Measurements from ENCODE around the gene PEPD.
A peak's percentile ranks its signal among the peaks of the same experiment; 100 is the strongest.

PEPD gene

GRCh38 chr19:33441277-33441699 lies 80.3 kb downstream of the PEPD start:
- CTCF ChIA-PET, result interaction anchor here (1.6 to 3.5 kb wide), 2 partner anchors 9 to 11 kb away, joined by 6 to 14 read pairs; no protein-coding TSS in a partner anchor
- POLR2A ChIA-PET, result no interaction called here
- H3K4me3 ChIP-seq (ENCODE audit: low read depth, low read length), result no peak overlapping the region
- no peak for DNase-seq (ENCODE audit: low read depth, low spot score)
- TF ChIP-seq CTCF (IDR thresholded peaks at IDR 0.05; ENCODE audit: insufficient read depth, low read length, missing control alignments), result no peak

- CTCF ChIA-PET, result interaction anchor here (0.8 to 3.5 kb wide), 2 partner anchors 10 to 206 kb away, joined by 3 to 14 read pairs; no protein-coding TSS in a partner anchor
- POLR2A ChIA-PET, result no interaction called here
- no peak overlapping the region for H3K4me3 ChIP-seq (ENCODE audit: low read depth, low read length)
- no peak for TF ChIP-seq CTCF (IDR thresholded peaks at IDR 0.05; ENCODE audit: insufficient read depth, low read length, missing control alignments)
- no peak for DNase-seq (ENCODE audit: low read depth, low spot score)
Observed at GRCh38 chr19:33440682-33441081, 80.9 kb downstream of the PEPD start.

GRCh38 chr19:33440241-33440640 lies 81.3 kb downstream of the PEPD start:
- no peak overlapping the region for H3K4me3 ChIP-seq (ENCODE audit: low read depth, low read length)
- POLR2A ChIA-PET, result no interaction called here
- no peak for TF ChIP-seq CTCF (IDR thresholded peaks at IDR 0.05; ENCODE audit: insufficient read depth, low read length, missing control alignments)
- CTCF ChIA-PET, result interaction anchor here (0.8 to 3.5 kb wide), 5 partner anchors 10 to 331 kb away, joined by 3 to 14 read pairs (median 3); no protein-coding TSS in a partner anchor
- DNase-seq (ENCODE audit: low read depth, low spot score), result no peak

- no peak overlapping the region for H3K4me3 ChIP-seq (ENCODE audit: low read depth, low read length)
- ChIA-PET POLR2A (no interaction called here), CTCF (interaction anchor here (0.9 to 3.5 kb wide), 4 partner anchors 9 to 332 kb away, joined by 3 to 14 read pairs (median 4); no protein-coding TSS in a partner anchor)
- no peak for TF ChIP-seq CTCF (IDR thresholded peaks at IDR 0.05; ENCODE audit: insufficient read depth, low read length, missing control alignments)
- DNase-seq (ENCODE audit: low read depth, low spot score), result no peak
Observed at GRCh38 chr19:33438987-33439781, 82.4 kb downstream of the PEPD start.

- TF ChIP-seq CTCF (IDR thresholded peaks at IDR 0.05; ENCODE audit: insufficient read depth, low read length, missing control alignments), result peak; percentile 17
- POLR2A ChIA-PET, result interaction anchor here (0.5 kb wide), 1 partner anchor 1033 kb away, joined by 3 read pairs; the partner anchor contains the start of gene DPY19L3
- CTCF ChIA-PET, result interaction anchor here (3.5 kb wide), 1 partner anchor 8 kb away, joined by 14 read pairs; no protein-coding TSS in a partner anchor
- H3K4me3 ChIP-seq (ENCODE audit: low read depth, low read length), result no peak overlapping the region
- DNase-seq (ENCODE audit: low read depth, low spot score), result no peak
Observed at GRCh38 chr19:33437821-33438671, 83.5 kb downstream of the PEPD start.
